Pancreas (tissue), 10 donors: Measurements from ENCODE around the gene STK33. TPM values are rescaled to one million over a fixed set of nuclear protein-coding genes. Genes with fewer than 3 reads are reported as not detected.

ENCODE experiments used
- ATAC-seq, 4 donors: fragments of 200-7000 bp; cut with Tn5 transposase; one replicate each; pipeline versions ENCODE4 v1.8.0 to v1.9.1; 2020; ENCODE audit warnings: mild to moderate bottlenecking in 4 of 4, moderate library complexity in 4 of 4
- DNase-seq, 6 donors: peaks; one replicate each; pipeline ENCODE4 v3.0.0-alpha.2; 2020
- FAIRE-seq: peaks from 2 replicates; lab custom pipeline; 2012; peaks lifted over from hg19 to GRCh38; lab: Jason Lieb, UNC
- H3K27ac ChIP-seq, 4 donors: fragments of 200-600 bp; sonication (generic); 1 replicate in 3 of 4; 2 replicates in 1 of 4; pipeline versions ENCODE4 v1.5.0 to v1.8.0; 2020
- H3K27me3 ChIP-seq, 4 donors: fragments of 200-600 bp; one replicate each; pipeline ENCODE4 v1.8.0; 2021
- H3K36me3 ChIP-seq, 3 donors: fragments of 200-600 bp; sonication (generic) in 1 of 3; one replicate each; pipeline versions ENCODE4 v1.5.0 to v1.8.0; 2020 to 2021
- H3K4me1 ChIP-seq, 3 donors: fragments of 200-600 bp; one replicate each; pipeline ENCODE4 v1.8.0; 2021
- H3K4me3 ChIP-seq, 4 donors: fragments of 200-600 bp; sonication (generic) in 2 of 4; one replicate each; pipeline versions ENCODE4 v1.5.0 to v1.8.0; 2020 to 2021
- H3K9me3 ChIP-seq, 4 donors: fragments of 200-600 bp; one replicate each; pipeline ENCODE4 v1.8.0; 2021
- WGBS, 2 donors: extraction: QIAGEN DNeasy Blood & Tissue Kit; methylation state at CpG; one replicate each; pipeline ENCODE4 v1.1.7; 2013; 5-methylcytosine and 5-hydroxymethylcytosine counted together
- intact Hi-C, 3 donors: fragments of 100-400 bp; cut with DNase I; formaldehyde crosslinking; loops; one replicate each; pipeline versions ENCODE4 v1.11.1 to v1.14.2; 2022
- polyA plus RNA-seq, 2 donors: library from polyadenylated mRNA; stranded (reverse); fragments of 200-250 nt; gene quantifications; one replicate each; pipeline ENCODE4 v1.2.3, GENCODE V29; 2013
- total RNA-seq, 6 donors: library from RNA; stranded (reverse); fragmentation: NEBNext Ultra II Directional in 4 of 6; extraction: Animal tissue kit (Norgen Biotek cat#: 25700) in 4 of 6; gene quantifications; one replicate each; pipeline versions ENCODE4 v1.2.1 to v1.2.4, GENCODE V29; 2021 to 2023
- TF ChIP-seq, protein P1 (sequence below), 4 donors: fragments of 200-600 bp; sonication (generic) in 3 of 4; IDR thresholded peaks; one replicate each; pipeline versions ENCODE4 v1.5.0 to v1.8.0; 2021; ENCODE audit warnings: antibody characterized with exemption in 4 of 4
- donor health status: healthy with polysubstance abuse.
- donor health status: DM: no; HTN: no; CAD: no; lungs with moderate emphysema.
- donor health status: DM: no; HTN: no; CAD: no.
- donor health status: control.
- donor health status: control.
- donor health status: Bipolar disorder and iron deficiency.
- donor health status: DM: yes; HTN: yes; CAD: no.
- donor health status: DM: no; HTN: no; CAD: no.
- donor health status: DM: no; HTN: no; CAD: no.
- donor health status: DM: yes; HTN: yes; CAD: no.

Gene STK33
- total and polyA plus RNA-seq, 8 donors: 6.0 to 23.9 (median 7.2) TPM

DNA sequence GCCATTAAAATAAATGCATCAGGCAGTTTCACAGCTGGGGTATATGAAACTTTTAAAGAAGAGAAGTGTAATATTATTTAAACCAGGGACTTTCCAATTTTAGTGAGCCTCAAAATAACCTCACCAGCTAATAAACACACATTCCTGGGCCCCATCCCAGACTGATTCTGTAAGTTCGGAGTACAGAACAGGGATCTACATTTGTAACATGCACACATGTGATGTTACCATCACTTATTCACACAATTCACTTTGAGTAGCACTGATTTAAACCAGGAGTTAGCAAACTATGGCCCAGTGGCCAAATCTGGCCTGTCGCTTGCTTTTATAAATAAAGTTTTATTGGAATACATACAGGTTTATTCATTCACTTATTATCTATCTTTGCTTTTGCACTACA, 62.0 kb downstream of the STK33 start:
- H3K4me3 ChIP-seq: no peak overlapping the region
- H3K27me3 ChIP-seq: no peaks in the 10 kb centered on the region
- no peak for ATAC-seq
- DNase-seq: no peak
- FAIRE-seq: no peak
- no peaks in the 10 kb centered on the region for H3K9me3 ChIP-seq
- H3K36me3 ChIP-seq: no peaks in the 10 kb centered on the region
- 97% methylated on average over 2 of the region's 2 CpGs for WGBS, 2 donors
- no peaks in the 10 kb centered on the region for H3K4me1 ChIP-seq
- intact Hi-C loops: no loop called here
- TF ChIP-seq, protein P1, sequence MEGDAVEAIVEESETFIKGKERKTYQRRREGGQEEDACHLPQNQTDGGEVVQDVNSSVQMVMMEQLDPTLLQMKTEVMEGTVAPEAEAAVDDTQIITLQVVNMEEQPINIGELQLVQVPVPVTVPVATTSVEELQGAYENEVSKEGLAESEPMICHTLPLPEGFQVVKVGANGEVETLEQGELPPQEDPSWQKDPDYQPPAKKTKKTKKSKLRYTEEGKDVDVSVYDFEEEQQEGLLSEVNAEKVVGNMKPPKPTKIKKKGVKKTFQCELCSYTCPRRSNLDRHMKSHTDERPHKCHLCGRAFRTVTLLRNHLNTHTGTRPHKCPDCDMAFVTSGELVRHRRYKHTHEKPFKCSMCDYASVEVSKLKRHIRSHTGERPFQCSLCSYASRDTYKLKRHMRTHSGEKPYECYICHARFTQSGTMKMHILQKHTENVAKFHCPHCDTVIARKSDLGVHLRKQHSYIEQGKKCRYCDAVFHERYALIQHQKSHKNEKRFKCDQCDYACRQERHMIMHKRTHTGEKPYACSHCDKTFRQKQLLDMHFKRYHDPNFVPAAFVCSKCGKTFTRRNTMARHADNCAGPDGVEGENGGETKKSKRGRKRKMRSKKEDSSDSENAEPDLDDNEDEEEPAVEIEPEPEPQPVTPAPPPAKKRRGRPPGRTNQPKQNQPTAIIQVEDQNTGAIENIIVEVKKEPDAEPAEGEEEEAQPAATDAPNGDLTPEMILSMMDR (IDR thresholded peaks at IDR 0.05): no peak
- H3K27ac ChIP-seq: no peak overlapping the region

- WGBS, 2 donors: 83 to 90% methylated on average over 4 of the region's 4 CpGs
- Histone ChIP-seq H3K4me1 (no peaks in the 10 kb centered on the region), H3K4me3 (no peak overlapping the region), H3K27me3 (no peaks in the 10 kb centered on the region), H3K9me3 (no peaks in the 10 kb centered on the region), H3K36me3 (no peaks in the 10 kb centered on the region), H3K27ac (no peak overlapping the region)
- no peak for ATAC-seq
- no peak for DNase-seq
- intact Hi-C loops: no loop called here
- TF ChIP-seq, protein P1 (IDR thresholded peaks at IDR 0.05): no peak
- no peak for FAIRE-seq
Observed at GRCh38 chr11:8531312-8531711, 62.7 kb downstream of the STK33 start.

DNA sequence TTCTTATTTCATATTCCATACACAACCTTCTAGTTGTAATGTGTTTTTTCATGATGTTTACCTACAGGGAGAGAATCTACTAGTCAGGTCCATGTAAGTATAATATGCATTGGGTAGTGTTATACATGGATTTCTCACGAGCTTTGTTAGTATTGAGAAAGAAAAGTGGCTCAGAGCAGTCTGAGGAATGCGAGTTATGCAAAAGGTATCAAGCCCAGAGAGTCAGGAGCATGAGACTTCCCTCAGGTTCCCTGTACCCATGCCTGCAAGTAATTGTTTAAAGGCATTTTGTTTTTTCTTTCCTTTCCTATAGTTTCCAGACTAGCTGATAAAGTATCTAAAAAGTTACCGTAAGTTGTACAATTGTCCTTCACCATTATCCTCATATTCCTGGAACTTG, 66.1 kb downstream of the STK33 start:
- Histone ChIP-seq H3K36me3 (no peaks in the 10 kb centered on the region), H3K27ac (no peak overlapping the region), H3K4me3 (no peak overlapping the region), H3K9me3 (no peaks in the 10 kb centered on the region), H3K4me1 (no peaks in the 10 kb centered on the region), H3K27me3 (no peaks in the 10 kb centered on the region)
- intact Hi-C loops: no loop called here
- FAIRE-seq (no peak), DNase-seq (no peak), ATAC-seq (no peak)
- TF ChIP-seq, protein P1 (IDR thresholded peaks at IDR 0.05): no peak
- WGBS, 2 donors: 64 to 75% methylated on average over 3 of the region's 3 CpGs

DNA sequence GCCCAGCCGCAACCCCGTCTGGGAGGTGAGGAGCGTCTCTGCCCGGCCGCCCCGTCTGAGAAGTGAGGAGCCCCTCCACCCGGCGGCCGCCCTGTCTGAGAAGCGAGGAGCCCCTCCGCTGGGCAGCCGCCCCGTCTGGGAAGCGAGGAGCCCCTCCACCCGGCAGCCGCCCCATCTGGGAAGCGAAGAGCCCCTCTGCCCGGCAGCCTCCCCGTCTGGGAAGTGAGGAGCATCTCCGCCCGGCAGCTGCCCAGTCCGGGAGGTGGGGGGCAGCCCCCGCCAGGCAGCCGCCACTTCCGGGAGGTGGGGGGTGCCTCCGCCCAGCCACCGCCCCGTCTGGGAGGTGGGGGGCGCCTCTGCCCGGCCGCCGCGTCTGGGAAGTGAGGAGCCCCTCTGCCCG, 70.6 kb downstream of the STK33 start:
- Histone ChIP-seq H3K9me3 (no peaks in the 10 kb centered on the region), H3K36me3 (no peaks in the 10 kb centered on the region), H3K4me1 (no peaks in the 10 kb centered on the region), H3K27ac (no peak overlapping the region), H3K4me3 (no peak overlapping the region), H3K27me3 (no peaks in the 10 kb centered on the region)
- TF ChIP-seq, protein P1 (IDR thresholded peaks at IDR 0.05): no peak
- DNase-seq (peak in 1 of 6 donors; percentile 45), FAIRE-seq (no peak), ATAC-seq (no peak)
- 95% methylated on average over 24 to 34 of the region's 34 CpGs for WGBS, 2 donors
- intact Hi-C loops: no loop called here

DNA sequence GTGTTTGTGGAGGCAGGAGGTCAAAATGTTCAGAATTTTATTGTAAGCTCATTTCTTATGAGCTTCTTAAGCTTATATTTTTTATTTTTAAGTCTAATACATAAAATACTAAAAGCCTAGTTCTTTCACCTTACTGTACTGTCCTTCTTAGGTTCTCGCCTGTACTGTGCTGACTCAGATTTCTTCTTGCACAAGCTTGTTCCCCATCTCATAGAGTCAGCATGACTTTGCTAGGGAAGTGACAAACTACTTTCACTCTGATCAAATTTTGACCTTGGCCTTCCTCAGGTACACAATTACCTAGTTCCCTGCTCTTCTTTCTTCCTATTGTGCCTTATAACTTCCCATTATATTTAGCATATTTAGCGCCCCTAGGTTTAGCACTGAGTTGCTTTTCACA, 81.5 kb downstream of the STK33 start:
- WGBS, 2 donors: 73 to 87% methylated on average over 2 of the region's 2 CpGs
- TF ChIP-seq, protein P1 (IDR thresholded peaks at IDR 0.05): no peak
- Histone ChIP-seq H3K4me3 (no peak overlapping the region), H3K27ac (no peak overlapping the region), H3K36me3 (no peaks in the 10 kb centered on the region), H3K4me1 (no peaks in the 10 kb centered on the region), H3K9me3 (no peaks in the 10 kb centered on the region), H3K27me3 (no peaks in the 10 kb centered on the region)
- ATAC-seq (no peak), DNase-seq (no peak), FAIRE-seq (no peak)
- intact Hi-C loops: no loop called here
